ENCODE measurements around the gene EHBP1.

The EHBP1 gene

DNA sequence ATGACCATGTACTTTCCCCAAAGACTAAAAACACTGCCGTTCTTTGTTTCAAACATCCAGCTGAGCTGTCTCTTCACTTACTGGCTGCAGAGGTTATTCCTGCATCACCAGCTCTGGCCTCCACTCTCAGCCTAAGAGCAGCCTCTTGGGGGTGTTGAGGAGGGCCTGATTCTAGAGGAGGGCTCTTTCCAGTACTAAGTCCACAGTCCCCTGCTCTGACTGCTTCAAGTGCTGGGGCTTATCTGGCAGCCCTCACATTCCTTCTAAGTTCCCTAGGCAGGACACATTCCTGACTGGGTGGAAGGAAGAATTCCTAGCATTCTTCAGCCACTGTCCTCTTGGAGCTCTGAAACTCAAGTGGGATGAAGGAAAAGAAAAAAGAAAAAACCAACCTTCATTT lies 32.9 kb upstream of the EHBP1 start (continued):
- TF ChIP-seq ZNF16 (tag by site-specific recombination; IDR thresholded peaks at IDR 0.05; ENCODE audit: low read depth) (no peak), FEZF1 (tag by site-specific recombination; IDR thresholded peaks at IDR 0.05) (no peak)

- TF ChIP-seq ZNF600 (tag by site-specific recombination; IDR thresholded peaks at IDR 0.05) (no peak), IKZF3 (tag by site-specific recombination; IDR thresholded peaks at IDR 0.05) (no peak), ZNF548 (tag by site-specific recombination; IDR thresholded peaks at IDR 0.05) (no peak)
- POLR2A ChIA-PET: no interaction called here
- Histone ChIP-seq H3K4me1 (ENCODE audit: control insufficient read depth, insufficient read depth, low read length) (no peaks in the 10 kb centered on the region), H3K27ac (ENCODE audit: extremely low read depth, low read depth, low read length) (no peak overlapping the region), H3K9me3 (ENCODE audit: control insufficient read depth, insufficient read depth, low read depth, low read length) (no peaks in the 10 kb centered on the region), H3K36me3 (ENCODE audit: control insufficient read depth in 2 of 2, insufficient read depth in 1 of 2, low read length in 2 of 2) (no peaks in the 10 kb centered on the region), H3K4me3 (ENCODE audit: low read depth, low read length) (no peak overlapping the region)
- CTCF ChIA-PET: no interaction called here
These were observed 30.5 kb upstream of the EHBP1 start for GRCh38 chr2:62675062-62675461.

- Histone ChIP-seq H3K36me3 (ENCODE audit: control insufficient read depth in 2 of 2, insufficient read depth in 1 of 2, low read length in 2 of 2) (no peaks in the 10 kb centered on the region), H3K4me1 (ENCODE audit: control insufficient read depth, insufficient read depth, low read length) (no peaks in the 10 kb centered on the region), H3K4me3 (ENCODE audit: low read depth, low read length) (no peak overlapping the region), H3K9me3 (ENCODE audit: control insufficient read depth, insufficient read depth, low read depth, low read length) (no peaks in the 10 kb centered on the region), H3K27ac (ENCODE audit: extremely low read depth, low read depth, low read length) (no peak overlapping the region)
- TF ChIP-seq EGR2 (tag by site-specific recombination; IDR thresholded peaks at IDR 0.05; ENCODE audit: low read depth) (no peak), ZNF548 (tag by site-specific recombination; IDR thresholded peaks at IDR 0.05) (no peak), ZNF169 (tag by site-specific recombination; IDR thresholded peaks at IDR 0.05) (no peak), ZNF654 (tag by site-specific recombination; IDR thresholded peaks at IDR 0.05; ENCODE audit: low read depth) (no peak), ZNF76 (tag by site-specific recombination; IDR thresholded peaks at IDR 0.05; ENCODE audit: borderline replicate concordance, low read depth) (no peak), SP2 (tag by site-specific recombination; IDR thresholded peaks at IDR 0.05) (no peak), ZBTB7A (tag by site-specific recombination; IDR thresholded peaks at IDR 0.05; ENCODE audit: low read depth) (no peak), GLIS2 (tag by site-specific recombination; IDR thresholded peaks at IDR 0.05) (no peak), ZNF354C (tag by site-specific recombination; IDR thresholded peaks at IDR 0.05; ENCODE audit: borderline replicate concordance, low read depth) (no peak), ZNF580 (tag by site-specific recombination; IDR thresholded peaks at IDR 0.05) (no peak), ZNF341 (tag by site-specific recombination; IDR thresholded peaks at IDR 0.05; ENCODE audit: low read depth) (no peak), ZNF529 (tag by site-specific recombination; IDR thresholded peaks at IDR 0.05; ENCODE audit: insufficient replicate concordance) (no peak), MZF1 (tag by site-specific recombination; IDR thresholded peaks at IDR 0.05; ENCODE audit: borderline replicate concordance) (no peak), ZNF366 (tag by site-specific recombination; conservative IDR thresholded peaks at IDR 0.05) (no peak), ZNF19 (tag by site-specific recombination; IDR thresholded peaks at IDR 0.05; ENCODE audit: low read depth) (no peak), ZNF518A (tag by site-specific recombination; conservative IDR thresholded peaks at IDR 0.05; ENCODE audit: low read depth) (no peak)
- TF ChIP-seq, protein P1, sequence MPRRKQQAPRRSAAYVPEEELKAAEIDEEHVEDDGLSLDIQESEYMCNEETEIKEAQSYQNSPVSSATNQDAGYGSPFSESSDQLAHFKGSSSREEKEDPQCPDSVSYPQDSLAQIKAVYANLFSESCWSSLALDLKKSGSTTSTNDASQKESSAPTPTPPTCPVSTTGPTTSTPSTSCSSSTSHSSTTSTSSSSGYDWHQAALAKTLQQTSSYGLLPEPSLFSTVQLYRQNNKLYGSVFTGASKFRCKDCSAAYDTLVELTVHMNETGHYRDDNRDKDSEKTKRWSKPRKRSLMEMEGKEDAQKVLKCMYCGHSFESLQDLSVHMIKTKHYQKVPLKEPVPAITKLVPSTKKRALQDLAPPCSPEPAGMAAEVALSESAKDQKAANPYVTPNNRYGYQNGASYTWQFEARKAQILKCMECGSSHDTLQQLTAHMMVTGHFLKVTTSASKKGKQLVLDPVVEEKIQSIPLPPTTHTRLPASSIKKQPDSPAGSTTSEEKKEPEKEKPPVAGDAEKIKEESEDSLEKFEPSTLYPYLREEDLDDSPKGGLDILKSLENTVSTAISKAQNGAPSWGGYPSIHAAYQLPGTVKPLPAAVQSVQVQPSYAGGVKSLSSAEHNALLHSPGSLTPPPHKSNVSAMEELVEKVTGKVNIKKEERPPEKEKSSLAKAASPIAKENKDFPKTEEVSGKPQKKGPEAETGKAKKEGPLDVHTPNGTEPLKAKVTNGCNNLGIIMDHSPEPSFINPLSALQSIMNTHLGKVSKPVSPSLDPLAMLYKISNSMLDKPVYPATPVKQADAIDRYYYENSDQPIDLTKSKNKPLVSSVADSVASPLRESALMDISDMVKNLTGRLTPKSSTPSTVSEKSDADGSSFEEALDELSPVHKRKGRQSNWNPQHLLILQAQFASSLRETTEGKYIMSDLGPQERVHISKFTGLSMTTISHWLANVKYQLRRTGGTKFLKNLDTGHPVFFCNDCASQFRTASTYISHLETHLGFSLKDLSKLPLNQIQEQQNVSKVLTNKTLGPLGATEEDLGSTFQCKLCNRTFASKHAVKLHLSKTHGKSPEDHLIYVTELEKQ (tag by site-specific recombination; IDR thresholded peaks at IDR 0.05; ENCODE audit: borderline replicate concordance): no peak
- ChIA-PET CTCF (no interaction called here), POLR2A (no interaction called here)
These were observed 20.3 kb upstream of the EHBP1 start for GRCh38 chr2:62685256-62685655.
